GM18868 (cell line): ENCODE data around the gene POR.
A peak's percentile ranks its signal among the peaks of the same experiment; 100 is the strongest.

ENCODE experiments used
- ATAC-seq: cut with Tn5 transposase; IDR thresholded peaks from one replicate; pipeline ENCODE4 v1.9.1; 2021; ENCODE audit warnings: mild to moderate bottlenecking, moderate library complexity; ENCODE audit not compliant: unreplicated experiment

Gene POR

DNA sequence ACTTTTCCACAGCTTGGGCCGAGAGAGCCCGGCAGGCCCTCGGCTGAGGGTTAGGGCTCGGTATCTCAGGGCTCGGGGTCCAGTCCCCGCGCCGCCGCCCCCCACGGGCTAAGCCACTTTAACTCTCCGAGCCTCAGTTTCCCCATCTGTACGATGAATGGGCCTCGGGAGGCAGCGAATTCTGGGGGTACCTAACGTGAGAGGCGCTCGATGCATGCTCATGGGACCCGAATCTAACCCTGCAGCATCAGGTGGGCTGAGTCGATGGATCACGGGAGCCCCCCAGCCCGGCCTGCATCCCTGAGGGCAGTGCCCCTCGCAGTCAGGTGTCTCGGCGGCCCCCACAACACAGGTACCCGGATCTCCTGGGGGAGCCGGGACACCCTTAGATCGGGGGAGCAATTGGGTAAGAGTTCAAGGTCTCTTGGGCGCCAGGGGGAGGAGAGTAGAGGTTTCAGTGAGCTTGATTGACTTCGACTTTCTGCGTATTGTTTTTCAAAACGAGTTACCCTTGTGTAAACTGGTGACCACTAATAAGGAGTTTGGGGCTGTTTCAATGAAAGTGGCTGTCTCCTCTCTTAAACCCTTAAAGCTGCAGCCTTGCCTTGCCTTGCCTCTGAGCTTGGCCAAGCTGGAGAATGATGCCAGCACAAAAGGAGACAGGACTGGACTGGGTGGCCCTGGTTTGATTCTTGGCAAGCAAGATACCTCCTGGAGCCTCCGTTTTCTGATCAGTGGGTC, 631 bp downstream of the POR start:
- ATAC-seq, result no peak

DNA sequence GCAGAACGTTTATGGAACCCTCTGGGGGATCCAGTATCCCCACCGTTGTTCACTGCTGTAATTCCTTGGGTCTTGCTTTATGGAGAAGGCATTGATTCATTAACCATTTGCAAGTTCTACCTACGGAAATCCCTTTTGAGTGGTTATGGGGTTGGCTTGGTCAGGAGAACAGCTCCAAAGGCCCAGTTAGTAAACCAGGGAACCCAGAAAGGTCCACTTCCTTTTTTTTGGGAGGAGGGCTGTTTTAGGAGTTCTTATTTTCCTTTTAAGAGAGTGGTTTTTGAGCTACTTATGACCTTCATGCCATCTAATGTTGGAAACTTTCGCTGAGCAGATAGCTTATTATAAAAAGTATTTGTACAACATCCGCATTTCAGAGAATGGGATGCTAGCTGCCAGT, 1.3 kb downstream of the POR start:
- ATAC-seq, result no peak

DNA sequence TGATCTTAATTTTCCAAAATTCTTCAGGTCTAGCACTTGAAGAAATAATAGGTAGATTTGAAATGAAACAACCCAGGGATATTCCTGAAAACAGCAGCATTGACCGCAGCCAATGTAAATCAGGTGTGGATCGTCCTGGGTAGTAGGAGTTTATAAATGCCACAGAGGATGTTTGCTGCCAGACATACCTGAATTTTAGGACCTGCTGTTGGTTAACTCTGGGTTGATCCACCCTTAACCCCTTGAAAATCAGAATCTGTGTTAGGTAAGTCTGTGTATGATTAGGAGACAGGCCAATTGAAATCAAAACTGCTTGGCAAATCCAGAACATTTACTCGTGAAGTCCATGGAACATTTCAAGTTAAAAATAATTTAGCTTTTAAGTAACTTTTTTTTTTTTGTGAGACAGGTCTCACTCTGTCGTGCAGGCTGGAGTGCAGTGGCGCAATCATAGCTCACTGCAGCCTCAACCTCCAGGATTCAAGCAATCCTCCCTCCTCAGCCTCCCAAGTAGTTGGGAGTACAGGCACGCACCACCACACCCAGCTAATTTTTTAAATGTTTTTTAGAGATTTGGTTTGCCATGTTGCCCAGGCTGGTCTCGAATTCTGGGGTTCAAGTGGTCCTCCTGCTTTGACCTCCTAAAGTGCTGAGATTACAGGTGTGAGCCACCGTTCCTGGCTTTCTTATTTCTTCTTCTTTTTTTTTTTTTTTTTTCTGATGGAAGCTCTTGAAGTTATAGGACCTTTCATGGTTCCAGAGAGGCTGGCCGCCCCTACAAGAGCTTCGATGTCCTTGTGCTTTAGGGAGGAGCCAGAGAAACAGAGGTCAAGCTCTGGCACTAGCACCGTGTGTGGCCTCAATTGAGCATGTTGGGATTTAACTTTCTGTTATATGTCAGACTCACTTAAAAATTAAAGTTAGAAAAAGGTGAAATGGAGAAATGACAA, 2.0 kb downstream of the POR start:
- ATAC-seq, result no peak

DNA sequence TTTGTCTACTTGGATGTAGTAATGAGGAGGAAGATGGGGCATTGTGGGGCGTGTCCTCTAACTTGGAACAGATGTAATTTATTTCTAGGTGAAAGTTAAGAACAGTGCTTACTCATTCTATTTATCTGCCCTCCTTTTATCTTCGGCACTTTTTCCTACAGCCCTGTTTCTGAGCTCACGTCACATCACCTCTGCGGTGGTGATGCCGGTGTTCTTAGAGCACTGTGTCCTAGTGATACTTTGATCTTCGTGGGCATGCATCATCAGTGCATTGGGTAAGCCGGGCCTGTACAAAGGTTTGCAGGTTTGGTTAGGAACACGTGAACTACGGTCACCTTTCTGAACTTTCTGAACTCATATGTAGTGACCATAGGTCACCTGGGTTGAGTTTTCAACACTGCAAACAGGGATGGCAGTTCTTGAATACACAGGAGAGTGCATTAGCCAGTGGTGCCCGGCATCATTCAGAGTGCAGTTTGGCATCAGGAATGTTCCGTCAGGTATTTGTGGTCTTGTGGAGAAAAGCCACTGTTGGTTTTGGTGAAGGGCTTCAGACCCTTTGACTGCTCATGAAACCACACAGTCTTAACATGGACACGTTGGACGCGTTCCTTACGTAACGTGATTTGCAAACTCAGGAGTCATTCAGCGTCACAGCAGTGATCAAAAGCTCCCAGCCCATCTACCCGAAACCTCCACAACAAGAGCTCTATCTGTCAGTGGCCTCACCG, 5.6 kb downstream of the POR start:
- ATAC-seq, result no peak

DNA sequence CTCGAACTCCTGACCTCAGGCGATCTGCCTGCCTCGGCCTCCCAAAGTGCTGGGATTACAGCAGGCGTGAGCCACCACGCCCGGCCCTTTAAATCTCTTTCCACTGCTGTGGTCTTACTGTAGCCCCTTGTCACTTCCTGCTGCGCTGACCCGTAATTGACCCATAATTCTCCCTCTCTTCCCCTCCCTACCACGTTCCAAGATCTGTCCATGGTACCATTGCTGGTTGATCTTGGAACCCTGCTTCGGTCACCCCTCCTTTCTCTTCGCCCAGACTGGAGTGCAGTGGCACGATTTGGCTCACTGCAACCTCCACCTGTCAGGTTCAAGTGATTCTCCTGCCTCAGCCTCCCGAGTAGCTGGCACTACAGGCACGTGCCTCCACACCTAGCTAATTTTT, 6.5 kb downstream of the POR start:
- ATAC-seq, result no peak

DNA sequence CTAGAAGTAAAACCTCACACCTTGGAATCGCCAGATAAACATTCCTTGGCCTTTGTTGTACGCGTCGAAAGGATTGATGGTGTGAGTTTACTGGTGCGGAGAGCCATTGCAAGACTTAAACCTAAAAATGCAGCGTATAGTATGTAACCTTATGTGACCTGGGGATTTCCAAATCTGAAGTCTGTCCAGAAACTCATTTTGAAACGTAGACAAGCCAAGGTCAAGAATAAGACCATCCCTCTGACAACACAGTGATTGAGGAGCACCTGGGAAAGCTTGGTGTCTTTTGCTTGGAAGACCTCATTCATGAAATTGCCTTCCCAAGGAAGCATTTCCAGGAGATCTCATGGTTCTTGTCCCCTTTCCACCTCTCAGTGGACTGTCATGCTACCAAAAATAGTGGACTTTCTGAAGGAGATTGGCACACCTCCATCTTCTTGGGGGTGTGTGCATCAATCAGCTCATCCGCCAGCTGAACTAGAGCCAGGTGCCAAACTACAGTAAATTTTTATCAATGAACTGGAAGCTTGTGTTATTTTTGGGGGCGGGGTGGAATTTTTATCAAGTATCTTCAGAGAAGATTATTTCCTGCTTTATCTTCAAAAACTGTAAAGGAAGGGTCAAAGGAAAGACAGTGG, 8.1 kb downstream of the POR start:
- no peak for ATAC-seq

DNA sequence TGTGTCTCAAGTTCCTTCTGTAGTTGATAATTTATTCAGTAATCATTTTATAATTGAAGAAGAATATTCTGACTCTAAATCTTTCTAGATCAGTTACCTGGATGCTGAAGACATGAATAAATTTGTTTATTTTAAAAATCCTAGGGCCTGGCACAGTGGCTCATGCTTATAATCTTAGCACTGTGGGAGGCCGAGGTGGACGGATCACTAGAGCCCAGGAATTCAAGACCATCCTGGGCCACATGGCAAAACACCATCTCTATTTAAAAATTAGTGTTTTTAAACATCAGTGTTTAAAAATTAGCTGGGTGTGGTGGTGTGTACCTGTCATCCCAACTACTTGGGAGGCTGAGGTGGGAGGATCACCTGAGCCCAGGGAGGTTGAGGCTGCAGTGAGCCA, 9.3 kb downstream of the POR start:
- no peak for ATAC-seq

DNA sequence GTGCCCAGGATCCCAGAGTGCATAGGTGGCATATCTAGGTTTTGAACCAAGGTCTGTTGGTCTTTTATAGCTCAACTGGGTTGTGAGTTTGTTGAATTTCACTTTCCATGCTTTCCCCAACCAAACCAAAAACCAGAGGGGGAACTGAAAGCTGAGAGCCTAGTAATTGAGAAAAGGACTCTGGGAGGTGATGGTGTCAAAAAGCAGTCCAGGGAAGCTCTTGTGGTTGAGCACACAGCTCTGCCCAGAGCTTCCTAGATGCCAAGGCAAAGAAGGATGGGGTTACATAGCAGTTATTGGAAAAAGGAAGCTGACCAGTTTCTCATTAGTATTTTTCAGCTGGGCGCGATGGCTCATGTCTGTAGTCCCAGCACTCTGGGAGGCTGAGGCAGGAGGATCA, 9.9 kb downstream of the POR start:
- ATAC-seq, result no peak

DNA sequence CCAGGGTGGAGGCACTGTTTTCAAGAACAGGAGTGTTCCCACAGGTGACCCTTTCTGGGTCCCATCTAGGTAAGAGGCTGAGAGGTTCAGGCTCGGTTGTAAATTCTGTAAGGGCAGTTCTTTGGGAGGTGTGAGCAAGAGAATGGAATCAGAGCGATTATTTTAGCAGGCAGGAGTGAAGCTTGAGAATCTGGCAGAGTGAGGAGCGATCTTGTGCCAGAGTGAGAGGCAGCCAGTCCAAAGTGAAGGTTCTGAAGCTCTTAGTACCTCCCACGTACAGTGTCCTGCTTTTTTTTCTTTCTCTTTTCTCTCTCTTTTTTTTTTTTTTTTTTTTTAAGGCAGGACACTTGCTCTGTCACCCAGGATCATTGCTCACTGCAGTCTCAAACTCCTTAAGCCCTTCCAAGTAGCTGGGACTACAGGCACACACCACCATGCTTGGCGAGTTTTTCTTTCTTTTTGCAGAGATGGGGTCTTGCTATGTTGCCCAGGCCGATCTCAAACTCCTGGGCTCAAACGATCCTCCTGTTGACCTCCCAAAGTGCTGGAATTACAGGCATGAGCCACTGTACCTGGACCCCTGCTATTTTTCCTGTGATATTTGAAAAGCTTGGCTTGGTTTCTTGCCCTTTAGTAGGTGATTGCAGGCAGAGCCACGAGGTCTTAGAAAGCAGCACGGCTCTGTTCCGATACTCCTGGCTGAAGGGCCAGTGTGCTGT, 10.9 kb downstream of the POR start:
- ATAC-seq, result no peak

DNA sequence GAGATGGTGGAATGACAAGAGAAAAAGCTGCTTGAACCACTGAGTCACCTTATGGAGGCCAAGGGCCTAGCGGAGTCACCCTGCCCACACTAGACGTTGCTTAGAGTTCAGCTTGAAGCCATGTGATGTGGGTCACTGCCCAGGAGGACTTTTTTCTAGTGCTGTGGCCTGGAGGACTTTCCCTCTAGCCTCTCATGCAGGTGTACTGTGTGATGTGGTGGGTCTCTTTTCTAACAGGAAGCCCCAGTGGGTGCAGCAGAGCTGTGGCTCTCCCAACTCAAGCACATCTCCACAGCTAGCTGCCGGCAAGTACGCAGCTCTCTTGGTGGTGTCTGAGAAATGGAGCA, 13.6 kb downstream of the POR start:
- peak; percentile 87 for ATAC-seq

DNA sequence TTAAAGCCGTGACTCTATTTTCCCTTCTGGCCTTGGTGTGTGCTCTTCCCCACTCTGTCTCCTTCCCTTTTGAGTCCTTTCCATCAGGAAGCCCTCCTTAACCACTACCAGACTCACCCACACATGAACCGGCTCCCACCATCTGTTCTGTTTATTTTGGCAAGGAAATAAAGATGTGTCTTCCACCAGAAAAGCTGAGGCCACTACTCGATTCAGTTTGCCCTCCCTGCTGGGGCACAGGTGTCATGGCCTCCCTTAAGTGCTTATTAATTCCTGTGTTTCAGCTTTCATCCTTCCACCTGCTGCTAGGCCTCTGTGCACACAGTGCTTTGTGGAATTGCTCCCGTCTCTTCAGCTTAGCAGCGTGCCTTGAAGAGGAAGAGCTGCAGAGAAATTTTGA, 16.7 kb downstream of the POR start:
- no peak for ATAC-seq

DNA sequence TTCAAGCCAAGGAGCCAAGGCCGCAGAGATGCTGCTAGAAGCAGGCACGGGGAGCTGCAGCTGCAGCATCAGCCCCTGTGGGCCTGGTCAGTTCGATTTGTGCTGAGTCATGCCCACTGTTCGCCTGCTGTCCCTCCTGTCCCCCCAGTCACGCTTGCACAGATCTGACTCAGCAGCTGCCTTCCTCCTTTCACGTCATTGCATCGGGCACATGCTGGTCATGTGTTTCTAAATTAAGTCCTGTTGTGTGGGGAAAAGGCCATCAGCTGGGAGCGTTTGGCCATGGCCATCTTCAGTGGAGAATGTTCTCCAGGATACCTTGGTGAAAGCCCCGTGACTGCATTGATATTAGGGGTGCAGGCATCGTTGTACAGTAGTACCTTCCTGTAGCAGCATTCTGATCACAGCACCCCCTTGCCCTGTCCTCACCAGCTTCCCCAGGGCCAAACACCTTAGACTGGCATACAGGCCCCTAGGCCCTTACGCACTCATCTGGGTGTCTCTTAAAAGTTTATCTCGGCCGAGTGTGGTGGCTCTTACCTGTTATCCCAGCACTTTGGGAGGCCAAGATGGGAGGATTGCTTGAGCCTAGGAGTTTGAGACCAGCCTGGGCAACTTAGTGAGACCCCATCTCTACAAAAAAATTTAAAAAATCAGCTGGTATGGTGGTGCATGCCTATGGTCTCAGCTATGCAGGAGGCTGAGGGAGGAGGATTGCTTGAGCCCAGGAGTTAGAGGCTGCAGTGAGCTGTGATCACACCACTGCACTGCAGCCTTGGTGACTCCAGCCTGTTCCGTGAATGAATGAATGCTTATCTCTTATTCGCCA, 23.2 kb downstream of the POR start:
- ATAC-seq, result no peak

DNA sequence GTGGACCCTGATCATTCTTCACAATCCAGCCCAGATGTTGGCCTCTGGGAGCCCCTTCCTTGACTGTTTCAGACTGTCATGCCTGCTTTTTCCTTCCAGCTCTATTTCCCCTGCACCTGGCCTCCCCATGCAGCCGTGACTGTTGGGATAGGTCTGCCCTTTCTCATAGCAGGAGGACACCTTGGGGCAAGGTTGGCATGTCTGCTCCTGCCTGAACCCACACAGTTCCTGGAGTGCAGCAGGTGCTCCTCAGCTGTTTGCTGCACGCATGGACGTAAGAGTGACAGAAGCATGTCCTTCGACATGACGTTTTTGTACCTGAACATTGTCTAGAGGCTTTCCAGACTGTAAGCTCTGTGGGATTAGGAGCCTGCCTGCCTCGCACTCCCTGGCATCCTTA, 24.0 kb downstream of the POR start:
- no peak for ATAC-seq

DNA sequence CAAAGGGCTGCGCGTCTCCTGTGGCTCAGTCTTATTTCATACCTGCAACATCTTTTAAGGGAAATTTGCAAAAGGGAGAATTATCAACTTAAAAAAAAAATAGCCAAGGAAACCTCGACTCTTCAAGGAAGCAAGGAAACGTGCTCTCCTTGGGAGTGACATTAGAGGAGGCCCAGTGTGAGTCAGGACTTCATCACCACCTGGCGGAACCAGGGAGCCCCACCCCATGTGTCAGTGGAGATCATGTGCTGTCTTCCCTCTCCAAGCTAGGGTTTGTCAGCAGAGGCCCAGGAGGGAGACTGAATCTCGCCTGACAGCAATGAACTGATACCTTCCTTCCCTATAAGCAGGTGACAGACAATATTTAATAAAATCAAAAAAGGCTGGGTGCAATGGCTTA, 28.9 kb downstream of the POR start:
- no peak for ATAC-seq

DNA sequence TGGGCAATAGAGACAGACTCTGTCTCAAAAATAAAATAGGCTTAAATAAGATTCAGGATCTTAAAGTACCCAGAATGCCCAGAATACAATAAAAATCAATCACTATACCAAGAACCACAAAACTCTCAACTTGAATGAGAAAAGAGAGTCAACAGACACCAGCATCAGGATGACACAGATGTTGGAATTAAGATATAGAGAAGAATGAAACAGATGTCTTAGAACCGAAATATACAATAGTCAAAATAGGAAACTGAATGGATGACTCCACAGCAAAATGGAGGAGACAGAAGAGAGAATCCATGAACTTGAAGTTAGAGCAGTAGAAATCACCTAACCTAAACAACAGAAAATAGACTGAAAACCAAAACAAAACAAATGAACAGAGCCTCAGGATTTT, 29.6 kb downstream of the POR start:
- no peak for ATAC-seq

DNA sequence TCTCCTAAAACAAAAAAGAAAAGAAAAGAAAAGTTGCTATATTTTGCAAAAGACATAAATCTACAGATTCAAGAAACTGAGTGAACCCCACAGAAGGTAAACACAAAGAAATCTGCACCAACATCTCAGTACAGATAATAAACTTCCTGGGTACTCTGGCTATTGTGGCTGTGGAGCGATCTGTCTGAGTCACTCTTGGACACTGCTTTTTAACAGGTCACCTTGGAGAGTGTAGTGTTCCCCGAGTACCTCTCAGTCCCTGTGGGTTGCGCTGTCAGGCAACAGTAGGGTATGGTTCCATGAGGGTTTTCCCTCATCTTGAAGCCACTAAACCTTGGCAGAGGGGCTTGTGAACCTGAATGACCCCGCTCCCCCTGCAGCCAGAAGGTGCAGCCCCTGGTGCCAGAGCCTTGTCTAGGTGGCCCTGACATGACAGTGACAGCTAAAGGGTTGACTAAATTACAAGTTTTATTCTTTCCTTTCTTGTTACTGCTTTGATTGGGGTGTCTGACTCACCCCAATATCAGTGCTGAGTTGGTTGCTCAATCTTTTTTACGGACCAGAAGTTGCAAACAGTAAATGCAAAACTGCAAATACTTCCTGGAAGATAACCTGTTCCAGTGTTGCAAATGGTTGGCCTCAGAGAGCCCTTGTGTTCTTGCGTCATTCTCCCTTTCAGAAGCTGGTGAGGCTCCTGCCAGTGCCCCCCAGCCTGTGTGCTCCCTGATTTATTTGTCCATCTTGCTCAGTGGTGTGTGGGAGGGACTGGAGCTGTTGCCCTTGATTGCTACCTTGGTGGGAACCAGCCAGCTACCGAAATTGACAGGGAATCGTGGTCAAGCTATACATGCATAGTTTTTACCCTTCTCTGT, 30.6 kb downstream of the POR start:
- ATAC-seq, result no peak

DNA sequence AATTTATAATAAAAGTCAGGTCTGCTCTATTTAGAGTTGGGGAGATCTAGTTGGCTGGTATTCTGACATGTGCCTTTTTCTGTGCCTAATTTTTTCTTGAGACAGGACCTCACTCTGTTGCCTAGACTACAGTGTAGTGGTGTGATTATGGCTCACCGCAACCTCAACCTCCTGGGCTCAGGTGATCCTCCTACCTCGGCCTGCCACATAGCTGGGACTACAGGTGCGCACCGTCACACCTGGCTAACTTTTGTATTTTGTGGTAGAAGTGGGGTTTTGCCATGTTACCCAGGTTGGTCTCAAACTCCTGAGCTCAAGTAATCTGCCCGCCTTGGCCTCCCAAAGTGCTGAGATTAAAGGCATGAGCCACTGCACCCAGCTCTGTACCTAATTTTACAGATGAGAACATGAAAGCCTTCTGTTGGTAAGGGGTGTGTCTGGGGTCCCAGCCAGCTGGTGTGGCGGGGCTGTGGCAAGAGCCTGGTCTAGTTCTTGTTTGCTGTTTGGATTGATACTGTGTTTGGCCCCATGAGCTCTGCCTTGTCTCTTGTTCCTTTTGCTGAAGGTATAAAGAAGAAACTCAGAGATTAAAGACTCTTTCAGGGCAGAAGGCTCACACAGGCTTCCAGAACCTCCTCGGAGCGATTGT, 31.4 kb downstream of the POR start:
- ATAC-seq, result no peak

DNA sequence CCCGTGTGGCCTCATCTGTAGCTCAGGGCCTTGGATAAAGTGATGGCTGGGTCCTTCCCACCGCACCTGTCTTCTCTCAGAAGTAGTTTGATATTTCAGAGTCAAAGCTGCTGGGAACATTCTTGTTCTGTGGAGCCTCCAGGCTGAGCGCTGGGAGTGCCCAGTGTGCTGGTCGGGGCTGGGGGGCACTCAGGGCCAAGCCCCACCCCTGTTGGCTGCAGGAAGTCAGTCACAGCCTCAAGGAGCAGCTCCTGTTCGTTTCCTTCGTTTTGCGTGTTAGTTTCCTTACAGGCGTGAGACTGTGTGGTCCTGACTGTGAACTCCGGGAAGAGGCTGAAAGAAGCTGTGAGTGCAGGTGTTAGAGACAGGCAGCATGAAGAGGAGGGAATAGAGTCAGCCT, 33.2 kb downstream of the POR start:
- no peak for ATAC-seq
